K562 (cell line): Measurements from ENCODE around the gene CFAP20DC. TPM values are rescaled to one million over a fixed set of nuclear protein-coding genes. Genes with fewer than 3 reads are reported as not detected.

Experiments used
- ATAC-seq: fragments of 200-7000 bp; cut with Tn5 transposase; 3 replicates; pipeline ENCODE4 v1.9.1; 2020; ENCODE audit warnings: moderate library complexity
- BruUV-seq: library from RNA; stranded (reverse); fragments of 400-500 nt; replicated peaks from 2 replicates; lab custom pipeline; 2021; lab: Mats Ljungman, UMichigan
- CTCF ChIA-PET: fragments of 300-600 bp; formaldehyde crosslinking; extraction: SDS; loops from one replicate; lab custom pipeline; 2021; ENCODE audit warnings: low intra/inter-chr PET ratio; lab: Yijun Ruan, JAX
- POLR2A ChIA-PET: fragments of 300-600, 350-650 bp; sonication (Branson Sonifier 250); formaldehyde crosslinking; extraction: SDS; loops from one replicate; lab custom pipeline; 2021; ENCODE audit warnings: antibody characterized with exemption, inconsistent platforms; lab: Yijun Ruan, JAX
- DNase-seq, 4 experiments: peaks; one replicate each; pipeline versions ENCODE4 v3.0.0 to v3.0.0-alpha.2; 2011 to 2018; ENCODE audit warnings: low spot score in 3 of 4, mixed read lengths in 3 of 4; ENCODE audit errors: extremely low read depth in 1 of 4
- FAIRE-seq: peaks from 2 replicates; lab custom pipeline; 2011; peaks lifted over from hg19 to GRCh38; lab: Jason Lieb, UNC
- H2AFZ ChIP-seq: 2 replicates; pipeline ENCODE4 v1.6.0; 2011; ENCODE audit warnings: low read depth, low read length, control low read depth, inconsistent platforms
- H3K27ac ChIP-seq: fragments of 200-600 bp; 3 replicates; pipeline ENCODE4 v1.8.0; 2011; ENCODE audit warnings: low read depth, mild to moderate bottlenecking, control low read depth, inconsistent platforms, low read length, moderate library complexity, mixed read lengths; ENCODE audit errors: extremely low read depth
- H3K27me3 ChIP-seq, 2 experiments: fragments of 300-600 bp in 1 of 2; 2 replicates in 1 of 2; 3 replicates in 1 of 2; pipeline versions ENCODE4 v1.6.0 to v1.8.0; 2011; ENCODE audit warnings: inconsistent platforms in 2 of 2, low read length in 2 of 2, mild to moderate bottlenecking in 1 of 2, mixed read lengths in 1 of 2, moderate library complexity in 1 of 2; ENCODE audit not compliant: control insufficient read depth in 2 of 2, insufficient read depth in 2 of 2
- H3K36me3 ChIP-seq: fragments of 300-600 bp; 3 replicates; pipeline ENCODE4 v1.8.0; 2011; ENCODE audit warnings: mild to moderate bottlenecking, low read length, inconsistent platforms; ENCODE audit not compliant: control insufficient read depth, insufficient read depth
- H3K4me1 ChIP-seq, 2 experiments: fragments of 200-600 bp in 1 of 2; replicated peaks in 1 of 2; 2 replicates in 1 of 2; 3 replicates in 1 of 2; pipeline versions ENCODE4 v1.5.1 to v1.8.0; 2011; ENCODE audit warnings: inconsistent platforms in 2 of 2, low read length in 2 of 2, mild to moderate bottlenecking in 1 of 2, mixed read lengths in 1 of 2, moderate library complexity in 1 of 2; ENCODE audit not compliant: control insufficient read depth in 2 of 2, insufficient read depth in 2 of 2
- H3K4me2 ChIP-seq: 2 replicates; pipeline ENCODE4 v1.6.1; 2011; ENCODE audit warnings: low read length, control low read depth, inconsistent platforms, mixed read lengths; ENCODE audit not compliant: insufficient read depth
- H3K4me3 ChIP-seq: fragments of 200-600 bp; sonication (generic), shearing (Covaris generic); 2 replicates; pipeline ENCODE4 v1.5.1; 2016; ENCODE audit warnings: control low read depth, inconsistent platforms
- H3K79me2 ChIP-seq: fragments of 200-600 bp; 3 replicates; pipeline ENCODE4 v1.8.0; 2011; ENCODE audit warnings: low read length, inconsistent platforms; ENCODE audit not compliant: control insufficient read depth, insufficient read depth
- H3K9ac ChIP-seq, 2 experiments: 2 replicates each; pipeline versions ENCODE4 v1.6.0 to v1.6.1; 2011; ENCODE audit warnings: low read depth in 2 of 2, low read length in 2 of 2, control low read depth in 1 of 2, inconsistent platforms in 1 of 2, mild to moderate bottlenecking in 1 of 2, mixed read lengths in 1 of 2; ENCODE audit not compliant: insufficient read depth in 1 of 2
- H3K9me1 ChIP-seq: one replicate; pipeline ENCODE4 v1.6.0; 2011; ENCODE audit warnings: inconsistent platforms, mild to moderate bottlenecking, low read length, moderate library complexity; ENCODE audit not compliant: control insufficient read depth, insufficient read depth
- H3K9me3 ChIP-seq: replicated peaks from 2 replicates; pipeline ENCODE4 v1.5.1; 2011; ENCODE audit warnings: low read depth, low read length, inconsistent platforms; ENCODE audit not compliant: control insufficient read depth, insufficient read depth
- H4K20me1 ChIP-seq: replicated peaks from 2 replicates; pipeline ENCODE4 v1.6.1; 2011; ENCODE audit warnings: low read length, inconsistent platforms, mixed read lengths; ENCODE audit not compliant: control insufficient read depth, insufficient read depth
- BRF1 ChIP-seq: IDR thresholded peaks from 3 replicates; pipeline ENCODE4 v1.6.1; 2011; ENCODE audit warnings: borderline replicate concordance, mild to moderate bottlenecking; ENCODE audit not compliant: insufficient read length; ENCODE audit errors: extremely low read depth
- ID3 ChIP-seq, 2 experiments: fragments of 250-450 bp in 1 of 2; fragments of 450-650 bp in 1 of 2; sonication (Bioruptor Pico) in 1 of 2; IDR thresholded peaks; 2 replicates each; pipeline versions ENCODE4 v1.6.1 to v1.8.0; 2016 to 2021; ENCODE audit warnings: mild to moderate bottlenecking in 2 of 2, moderate library complexity in 2 of 2, missing compliant biosample characterization in 1 of 2, missing genetic modification characterization in 1 of 2
- KDM5B ChIP-seq: fragments of 200-600 bp; sonication (generic); IDR thresholded peaks from 2 replicates; pipeline ENCODE4 v1.6.1; 2012; ENCODE audit warnings: low read depth, mild to moderate bottlenecking, moderate library complexity, low read length, control low read depth, inconsistent platforms; ENCODE audit not compliant: insufficient replicate concordance
- MAZ ChIP-seq, 2 experiments: fragments of 450-650 bp in 1 of 2; sonication (generic) in 1 of 2; formaldehyde crosslinking; IDR thresholded peaks in 1 of 2; conservative IDR thresholded peaks in 1 of 2; 2 replicates each; pipeline versions ENCODE4 v1.4.0 to v1.5.0; 2020; ENCODE audit warnings: mild to moderate bottlenecking in 1 of 2, missing genetic modification reagents in 1 of 2
- MLX ChIP-seq, 2 experiments: fragments of 450-650 bp in 1 of 2; sonication (generic) in 1 of 2; formaldehyde crosslinking; conservative IDR thresholded peaks; 2 replicates each; pipeline versions ENCODE4 v1.4.0 to v1.8.1; 2020 to 2022; ENCODE audit warnings: mild to moderate bottlenecking in 1 of 2, missing genetic modification reagents in 1 of 2
- MTF1 ChIP-seq: fragments of 250-450 bp; sonication (Bioruptor Pico); IDR thresholded peaks from 2 replicates; pipeline ENCODE4 v1.9.0; 2021; ENCODE audit warnings: moderate library complexity, mild to moderate bottlenecking, inconsistent platforms, borderline replicate concordance
- THRAP3 ChIP-seq: fragments of 450-650 bp; IDR thresholded peaks from 2 replicates; pipeline ENCODE4 v1.6.1; 2016; ENCODE audit warnings: mild to moderate bottlenecking, inconsistent platforms, borderline replicate concordance
- ZFPM2 ChIP-seq: fragments of 250-450 bp; sonication (Bioruptor Pico); IDR thresholded peaks from 2 replicates; pipeline ENCODE4 v1.5.1; 2022; ENCODE audit warnings: mild to moderate bottlenecking
- ZNF212 ChIP-seq: fragments of 450-650 bp; formaldehyde crosslinking; IDR thresholded peaks from 2 replicates; pipeline ENCODE4 v1.4.0; 2020; ENCODE audit warnings: mild to moderate bottlenecking
- ZNF609 ChIP-seq: sonication (generic); formaldehyde crosslinking; IDR thresholded peaks from 2 replicates; pipeline ENCODE4 v1.8.1; 2023; ENCODE audit warnings: missing genetic modification reagents, mild to moderate bottlenecking, borderline replicate concordance
- ZNF764 ChIP-seq: fragments of 250-450 bp; sonication (Bioruptor Pico); IDR thresholded peaks from 2 replicates; pipeline ENCODE4 v1.4.0; 2020; ENCODE audit warnings: low read depth, mild to moderate bottlenecking, moderate library complexity
- WGBS: fragments of 100-300 bp; shearing (Covaris generic); methylation state at CpG from one replicate; pipeline ENCODE4 v1.1.6; 2016; ENCODE audit warnings: low coverage, mixed read lengths; ENCODE audit not compliant: insufficient coverage; ENCODE audit errors: missing lambda C conversion rate; 5-methylcytosine and 5-hydroxymethylcytosine counted together
- in situ Hi-C: fragments of 300-500 bp; cut with MboI; formaldehyde crosslinking; loops from 4 replicates; pipeline ENCODE4 v1.15.0; 2018; ENCODE audit warnings: inconsistent platforms, mixed read lengths
- intact Hi-C: fragments of 100-400 bp; cut with micrococcal nuclease; formaldehyde crosslinking; loops from 2 replicates; pipeline ENCODE4 v1.14.2; 2022
- polyA plus RNA-seq, 8 experiments: library from polyadenylated mRNA; depleted of rRNA in 4 of 8; stranded (reverse) in 5 of 8; unstranded in 3 of 8; fragments of >200 nt; fragmentation: Nextera tagmentation in 2 of 8; fragmentation: Illumina TruSeq in 1 of 8; extraction: Ambion mirVana in 2 of 8; extraction: Trizol in 1 of 8; gene quantifications; 2 replicates each; pipeline versions ENCODE4 v1.2.1 to v1.2.3, GENCODE V29; 2011 to 2014; ENCODE audit warnings: inconsistent platforms in 1 of 8, missing spikeins in 1 of 8
- total RNA-seq, 7 experiments: library from RNA; depleted of rRNA in 6 of 7; stranded (reverse); fragments of >200 nt in 6 of 7; fragmentation: Illumina TruSeq in 2 of 7; extraction: Trizol in 2 of 7; gene quantifications; 2 replicates each; pipeline versions ENCODE4 v1.2.1 to v1.2.3, GENCODE V29; 2011 to 2021; ENCODE audit warnings: low replicate concordance in 1 of 7
- TF ChIP-seq, protein P1 (sequence below), 2 experiments: IDR thresholded peaks in 1 of 2; conservative IDR thresholded peaks in 1 of 2; 2 replicates each; pipeline ENCODE4 v1.6.1; 2016; ENCODE audit warnings: low read depth in 2 of 2, mild to moderate bottlenecking in 1 of 2, missing compliant biosample characterization in 1 of 2, missing genetic modification characterization in 1 of 2, moderate library complexity in 1 of 2

CFAP20DC gene
- total and polyA plus RNA-seq, 9 of the 15 experiments (the other 6 are each of a cell fraction or from before 2014, with no cell fraction given) = 1.6 to 5.9 (median 4.6) TPM

- no TSS peak for BruUV-seq
- TF ChIP-seq ZFPM2 (no peak), MAZ (CRISPR knock-in tag; conservative IDR thresholded peaks at IDR 0.05 in 1 of 2, IDR thresholded peaks at IDR 0.05 in 1 of 2) (no peak), ZNF212 (CRISPR knock-in tag) (no peak), MLX (CRISPR knock-in tag; conservative IDR thresholded peaks at IDR 0.05) (no peak), ID3 (CRISPR knock-in tag; IDR thresholded peaks at IDR 0.05) (no peak), ID3 (tag; IDR thresholded peaks at IDR 0.05) (no peak), MTF1 (CRISPR knock-in tag) (no peak), KDM5B (no peak), THRAP3 (no peak), ZNF609 (CRISPR knock-in tag) (no peak), BRF1 (no peak), ZNF764 (CRISPR knock-in tag) (no peak)
- TF ChIP-seq, protein P1, sequence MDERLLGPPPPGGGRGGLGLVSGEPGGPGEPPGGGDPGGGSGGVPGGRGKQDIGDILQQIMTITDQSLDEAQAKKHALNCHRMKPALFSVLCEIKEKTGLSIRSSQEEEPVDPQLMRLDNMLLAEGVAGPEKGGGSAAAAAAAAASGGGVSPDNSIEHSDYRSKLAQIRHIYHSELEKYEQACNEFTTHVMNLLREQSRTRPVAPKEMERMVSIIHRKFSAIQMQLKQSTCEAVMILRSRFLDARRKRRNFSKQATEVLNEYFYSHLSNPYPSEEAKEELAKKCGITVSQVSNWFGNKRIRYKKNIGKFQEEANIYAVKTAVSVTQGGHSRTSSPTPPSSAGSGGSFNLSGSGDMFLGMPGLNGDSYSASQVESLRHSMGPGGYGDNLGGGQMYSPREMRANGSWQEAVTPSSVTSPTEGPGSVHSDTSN (CRISPR knock-in tag; IDR thresholded peaks at IDR 0.05; ENCODE audit: low read depth) = no peak
- TF ChIP-seq, protein P1 (tag; conservative IDR thresholded peaks at IDR 0.05; ENCODE audit: low read depth) = no peak
Observed at GRCh38 chr3:58711871-58712270, 338.0 kb downstream of the CFAP20DC start.

More at GRCh38 chr3:58711871-58712270, 338.0 kb downstream of the CFAP20DC start:
- no peak overlapping the region for H2AFZ ChIP-seq
- no peak overlapping the region for H3K4me2 ChIP-seq
- no peak for DNase-seq
- ATAC-seq = no peak
- ChIA-PET POLR2A (interaction anchor here (0.7 kb wide), 1 partner anchor 899 kb away, joined by 3 read pairs; no protein-coding TSS in a partner anchor), CTCF (no interaction called here)
- no peaks in the 10 kb centered on the region for H3K9me1 ChIP-seq
- no peak for FAIRE-seq
- no peaks in the 10 kb centered on the region for H3K9me3 ChIP-seq
- H3K36me3 ChIP-seq = no peaks in the 10 kb centered on the region
- H3K27ac ChIP-seq = no peak overlapping the region
- H3K4me3 ChIP-seq = no peak overlapping the region
- H3K4me1 ChIP-seq = no peaks in the 10 kb centered on the region
- no peaks in the 10 kb centered on the region for H3K27me3 ChIP-seq
- no peaks in the 10 kb centered on the region for H3K79me2 ChIP-seq
- in situ Hi-C loops (no loop called here), intact Hi-C loops (no loop called here)
- H4K20me1 ChIP-seq = no peaks in the 10 kb centered on the region
- WGBS = 10% methylated on average over 8 of the region's 8 CpGs
- H3K9ac ChIP-seq = no peak overlapping the region
